Activated CD8-positive, alpha-beta memory T cell treated with anti-CD3 and anti-CD28 coated beads for 48 hours (primary cell): Measurements from ENCODE around the gene PRSS50.

Source experiments
- DNase-seq, 3 experiments: peaks; one replicate each; pipeline ENCODE4 v3.0.0-alpha.2; 2020; ENCODE audit warnings: low read depth in 2 of 3, low spot score in 2 of 3

PRSS50 gene

GRCh38 chr3:46670000-46670890, 47.4 kb downstream of the PRSS50 start:
- DNase-seq = no peak

- DNase-seq = no peak
These were observed 48.3 kb downstream of the PRSS50 start for GRCh38 chr3:46669191-46669999.

DNA sequence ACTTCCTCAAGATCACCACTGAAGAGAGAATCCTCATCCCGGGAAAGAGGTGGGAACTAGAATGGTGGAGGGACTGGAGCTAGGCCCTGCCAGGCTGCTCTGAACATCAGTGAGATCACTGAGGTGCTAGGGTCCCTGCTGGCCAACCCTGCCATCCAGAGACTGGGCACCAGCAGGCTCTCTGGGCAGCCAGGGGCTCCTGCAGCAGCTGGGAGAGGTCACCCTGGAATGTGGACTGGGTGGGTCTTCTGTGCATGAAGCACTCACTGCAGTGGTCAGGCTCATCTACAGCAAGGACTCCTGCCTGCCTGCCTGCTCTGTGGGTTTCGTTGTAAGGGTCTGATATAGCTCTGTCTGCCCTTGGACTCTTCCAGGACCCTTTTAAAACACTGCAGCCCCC, 49.1 kb downstream of the PRSS50 start:
- no peak for DNase-seq

- no peak for DNase-seq
These were observed 49.6 kb downstream of the PRSS50 start for GRCh38 chr3:46668116-46668515.

- no peak for DNase-seq
These were observed 50.0 kb downstream of the PRSS50 start for GRCh38 chr3:46667657-46668056.

GRCh38 chr3:46667061-46667621, 50.5 kb downstream of the PRSS50 start:
- no peak for DNase-seq

- no peak for DNase-seq
These were observed 51.2 kb downstream of the PRSS50 start for GRCh38 chr3:46666453-46666845.

- no peak for DNase-seq
These were observed 51.8 kb downstream of the PRSS50 start for GRCh38 chr3:46665763-46666452.

DNA sequence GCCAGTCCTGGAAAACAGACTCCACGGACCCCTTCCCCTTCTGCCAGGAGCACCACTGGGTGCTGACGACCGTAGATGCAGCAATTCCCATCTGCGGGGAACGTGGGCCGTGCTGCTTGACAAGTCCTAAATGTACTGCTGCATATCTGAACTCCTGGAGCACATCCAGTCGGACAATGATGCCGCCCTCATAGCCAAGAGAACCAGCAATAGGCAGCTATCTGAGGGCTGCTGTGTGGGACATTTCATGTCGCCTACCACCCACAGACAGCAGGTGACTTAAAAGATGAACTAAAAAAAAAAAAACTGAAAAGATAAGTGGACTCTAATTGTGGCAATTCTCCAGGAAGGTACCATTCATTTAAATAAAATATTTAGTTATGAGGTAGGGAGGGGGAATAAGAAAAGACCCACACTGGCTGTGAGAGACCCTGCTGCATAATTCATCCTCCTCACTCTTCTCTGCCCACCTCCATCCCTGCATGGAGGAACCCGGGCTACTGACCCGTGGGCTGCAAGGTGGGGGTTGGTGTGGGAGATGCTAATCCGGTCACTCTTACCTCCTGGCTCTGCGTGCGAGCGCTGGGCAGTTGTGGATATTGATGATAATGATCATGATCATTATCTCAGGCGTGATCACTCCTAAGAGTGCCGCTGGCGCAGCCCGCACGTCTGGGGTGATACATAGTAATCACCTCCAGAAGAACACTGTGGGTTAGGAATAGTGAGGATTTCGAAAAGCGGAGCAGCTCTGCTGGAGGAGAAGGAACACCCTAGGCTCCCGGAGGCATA, 52.5 kb downstream of the PRSS50 start:
- no peak for DNase-seq

DNA sequence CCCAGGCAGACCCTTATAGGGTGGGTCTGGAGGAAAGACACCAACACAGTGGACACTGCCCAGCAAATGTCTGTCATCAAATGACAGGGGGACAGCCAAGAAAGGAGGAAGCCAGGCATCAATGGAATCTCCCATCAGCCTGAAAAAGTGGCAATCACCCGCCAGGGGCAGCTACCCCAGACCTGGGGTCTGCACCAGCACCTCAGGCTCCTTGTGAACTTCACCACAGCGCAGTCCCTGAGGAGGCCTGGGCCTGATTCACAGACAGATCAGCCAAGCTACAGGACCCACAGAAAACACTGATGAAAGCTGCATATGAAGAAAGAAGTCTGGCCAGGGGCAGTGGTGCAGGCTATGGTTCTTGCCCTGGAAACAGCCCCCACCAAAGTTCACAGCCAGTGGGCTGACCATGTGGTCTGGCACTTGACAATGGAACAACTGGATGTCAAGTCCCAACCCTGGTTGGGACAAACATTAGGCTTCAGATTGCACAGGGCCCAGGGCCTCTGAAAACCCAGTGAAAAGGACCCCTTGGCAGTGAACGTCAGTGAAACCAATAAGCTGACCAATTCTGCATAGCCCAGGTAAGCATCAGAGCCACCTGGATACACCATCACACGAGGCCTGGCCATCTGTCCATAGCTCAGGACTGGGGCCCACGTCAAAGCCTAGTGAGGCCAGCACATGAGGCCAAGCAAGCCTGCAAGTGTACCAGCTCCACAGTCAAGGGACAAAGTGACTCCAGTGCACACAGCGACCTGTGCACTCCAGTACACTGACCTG, 53.3 kb downstream of the PRSS50 start:
- DNase-seq = no peak

DNA sequence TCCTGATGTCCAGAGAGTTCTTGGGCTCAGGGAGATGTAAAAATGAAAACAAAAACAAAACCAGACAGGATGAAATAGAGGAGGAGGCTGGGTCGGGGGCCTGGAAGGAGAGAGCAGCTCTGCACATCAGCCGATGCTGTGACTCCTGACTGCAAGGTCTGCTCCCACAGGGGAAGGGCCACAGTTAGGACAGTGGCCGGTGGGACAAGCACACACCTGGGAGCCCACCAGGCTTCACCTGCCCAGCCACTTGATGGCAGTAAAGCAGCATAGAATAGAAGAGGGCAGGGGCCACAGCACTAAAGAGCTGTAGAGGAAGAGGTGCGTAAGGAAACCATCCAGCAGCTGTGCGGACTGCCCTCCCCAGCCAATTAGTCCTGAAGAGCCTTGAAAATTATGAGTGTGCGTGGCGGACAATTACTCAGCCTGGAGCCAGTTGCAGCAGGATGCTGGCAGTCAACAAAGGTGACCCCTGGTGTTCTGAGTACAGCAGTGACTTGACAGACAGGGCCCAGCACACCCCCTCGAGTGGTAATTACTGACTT, 54.0 kb downstream of the PRSS50 start:
- DNase-seq = no peak

- DNase-seq = no peak
These were observed 54.7 kb downstream of the PRSS50 start for GRCh38 chr3:46662771-46663551.
